NCI-H510A treated with DMSO at 0.1 percent for 48 hours (cell line): ENCODE measurements around the gene SREBF1.
A peak's percentile ranks its signal among the peaks of the same experiment; 100 is the strongest.

Source experiments
- DNase-seq: peaks from one replicate; lab custom pipeline; 2025; lab: John Stamatoyannopoulos, UW

The SREBF1 gene

GRCh38 chr17:17824783-17825614, 11.8 kb downstream of the SREBF1 start:
- DNase-seq: peak; percentile 34

- DNase-seq: peak; percentile 36
Observed at GRCh38 chr17:17824119-17824782, 12.5 kb downstream of the SREBF1 start.

GRCh38 chr17:17823433-17824118, 13.2 kb downstream of the SREBF1 start:
- peak; percentile 88 for DNase-seq

- no peak for DNase-seq
Observed at GRCh38 chr17:17822616-17823015, 14.2 kb downstream of the SREBF1 start.

GRCh38 chr17:17822189-17822588, 14.6 kb downstream of the SREBF1 start:
- no peak for DNase-seq

GRCh38 chr17:17820463-17821158, 16.2 kb downstream of the SREBF1 start:
- DNase-seq: no peak

GRCh38 chr17:17820046-17820445, 16.7 kb downstream of the SREBF1 start:
- no peak for DNase-seq

GRCh38 chr17:17819561-17819995, 17.2 kb downstream of the SREBF1 start:
- DNase-seq: no peak

GRCh38 chr17:17819111-17819510, 17.7 kb downstream of the SREBF1 start:
- no peak for DNase-seq

- peak; percentile 30 for DNase-seq
Observed at GRCh38 chr17:17818088-17818526, 18.7 kb downstream of the SREBF1 start.

- no peak for DNase-seq
Observed at GRCh38 chr17:17817552-17817947, 19.2 kb downstream of the SREBF1 start.

GRCh38 chr17:17816831-17817551, 19.8 kb downstream of the SREBF1 start:
- DNase-seq: no peak

GRCh38 chr17:17816240-17816814, 20.5 kb downstream of the SREBF1 start:
- DNase-seq: no peak

- no peak for DNase-seq
Observed at GRCh38 chr17:17815436-17816200, 21.2 kb downstream of the SREBF1 start.

- DNase-seq: no peak
Observed at GRCh38 chr17:17815062-17815406, 21.8 kb downstream of the SREBF1 start.

GRCh38 chr17:17814162-17815061, 22.4 kb downstream of the SREBF1 start:
- no peak for DNase-seq

GRCh38 chr17:17813725-17814095, 23.1 kb downstream of the SREBF1 start:
- no peak for DNase-seq

- DNase-seq: no peak
Observed at GRCh38 chr17:17813055-17813724, 23.6 kb downstream of the SREBF1 start.
